ENCODE data around the gene UVRAG.

Gene UVRAG

GRCh38 chr11:75786101-75786736 is 28.8 kb upstream of the UVRAG start:
- Histone ChIP-seq H3K9ac (ENCODE audit: low read depth, low read length) (no peak overlapping the region), H3K9me3 (ENCODE audit: control insufficient read depth, insufficient read depth, low read length) (no peaks in the 10 kb centered on the region), H3K4me3 (ENCODE audit: low read depth, low read length) (no peak overlapping the region), H3K27me3 (ENCODE audit: control insufficient read depth, insufficient read depth, low read length) (no peaks in the 10 kb centered on the region), H3K36me3 (ENCODE audit: control insufficient read depth, insufficient read depth, low read length) (no peaks in the 10 kb centered on the region), H3K4me1 (ENCODE audit: control insufficient read depth, insufficient read depth, low read length) (no peaks in the 10 kb centered on the region)

GRCh38 chr11:75789521-75789920 is 25.5 kb upstream of the UVRAG start:
- Histone ChIP-seq H3K4me3 (ENCODE audit: low read depth, low read length) (no peak overlapping the region), H3K36me3 (ENCODE audit: control insufficient read depth, insufficient read depth, low read length) (no peaks in the 10 kb centered on the region), H3K4me1 (ENCODE audit: control insufficient read depth, insufficient read depth, low read length) (no peaks in the 10 kb centered on the region), H3K9ac (ENCODE audit: low read depth, low read length) (no peak overlapping the region), H3K27me3 (ENCODE audit: control insufficient read depth, insufficient read depth, low read length) (no peaks in the 10 kb centered on the region), H3K9me3 (ENCODE audit: control insufficient read depth, insufficient read depth, low read length) (no peaks in the 10 kb centered on the region)

GRCh38 chr11:75790986-75791385 is 24.0 kb upstream of the UVRAG start:
- H3K36me3 ChIP-seq (ENCODE audit: control insufficient read depth, insufficient read depth, low read length), result no peaks in the 10 kb centered on the region
- H3K4me3 ChIP-seq (ENCODE audit: low read depth, low read length), result no peak overlapping the region
- no peak overlapping the region for H3K9ac ChIP-seq (ENCODE audit: low read depth, low read length)
- no peaks in the 10 kb centered on the region for H3K27me3 ChIP-seq (ENCODE audit: control insufficient read depth, insufficient read depth, low read length)
- H3K9me3 ChIP-seq (ENCODE audit: control insufficient read depth, insufficient read depth, low read length), result no peaks in the 10 kb centered on the region
- H3K4me1 ChIP-seq (ENCODE audit: control insufficient read depth, insufficient read depth, low read length), result no peaks in the 10 kb centered on the region

GRCh38 chr11:75792127-75792731 is 22.8 kb upstream of the UVRAG start:
- H3K36me3 ChIP-seq (ENCODE audit: control insufficient read depth, insufficient read depth, low read length), result no peaks in the 10 kb centered on the region
- no peaks in the 10 kb centered on the region for H3K27me3 ChIP-seq (ENCODE audit: control insufficient read depth, insufficient read depth, low read length)
- H3K4me3 ChIP-seq (ENCODE audit: low read depth, low read length), result no peak overlapping the region
- H3K9me3 ChIP-seq (ENCODE audit: control insufficient read depth, insufficient read depth, low read length), result no peaks in the 10 kb centered on the region
- H3K4me1 ChIP-seq (ENCODE audit: control insufficient read depth, insufficient read depth, low read length), result no peaks in the 10 kb centered on the region
- H3K9ac ChIP-seq (ENCODE audit: low read depth, low read length), result no peak overlapping the region

GRCh38 chr11:75792997-75793800 is 21.8 kb upstream of the UVRAG start:
- no peak overlapping the region for H3K4me3 ChIP-seq (ENCODE audit: low read depth, low read length)
- H3K27me3 ChIP-seq (ENCODE audit: control insufficient read depth, insufficient read depth, low read length), result no peaks in the 10 kb centered on the region
- H3K9ac ChIP-seq (ENCODE audit: low read depth, low read length), result no peak overlapping the region
- H3K4me1 ChIP-seq (ENCODE audit: control insufficient read depth, insufficient read depth, low read length), result no peaks in the 10 kb centered on the region
- H3K36me3 ChIP-seq (ENCODE audit: control insufficient read depth, insufficient read depth, low read length), result no peaks in the 10 kb centered on the region
- no peaks in the 10 kb centered on the region for H3K9me3 ChIP-seq (ENCODE audit: control insufficient read depth, insufficient read depth, low read length)

GRCh38 chr11:75793966-75794365 is 21.0 kb upstream of the UVRAG start:
- no peaks in the 10 kb centered on the region for H3K27me3 ChIP-seq (ENCODE audit: control insufficient read depth, insufficient read depth, low read length)
- H3K9ac ChIP-seq (ENCODE audit: low read depth, low read length), result no peak overlapping the region
- no peak overlapping the region for H3K4me3 ChIP-seq (ENCODE audit: low read depth, low read length)
- no peaks in the 10 kb centered on the region for H3K36me3 ChIP-seq (ENCODE audit: control insufficient read depth, insufficient read depth, low read length)
- no peaks in the 10 kb centered on the region for H3K4me1 ChIP-seq (ENCODE audit: control insufficient read depth, insufficient read depth, low read length)
- no peaks in the 10 kb centered on the region for H3K9me3 ChIP-seq (ENCODE audit: control insufficient read depth, insufficient read depth, low read length)

- H3K9me3 ChIP-seq (ENCODE audit: control insufficient read depth, insufficient read depth, low read length), result no peaks in the 10 kb centered on the region
- no peak overlapping the region for H3K9ac ChIP-seq (ENCODE audit: low read depth, low read length)
- H3K27me3 ChIP-seq (ENCODE audit: control insufficient read depth, insufficient read depth, low read length), result no peaks in the 10 kb centered on the region
- no peaks in the 10 kb centered on the region for H3K4me1 ChIP-seq (ENCODE audit: control insufficient read depth, insufficient read depth, low read length)
- no peaks in the 10 kb centered on the region for H3K36me3 ChIP-seq (ENCODE audit: control insufficient read depth, insufficient read depth, low read length)
- no peak overlapping the region for H3K4me3 ChIP-seq (ENCODE audit: low read depth, low read length)
Measured at GRCh38 chr11:75795276-75796090, 19.5 kb upstream of the UVRAG start.

GRCh38 chr11:75796091-75796435 is 18.9 kb upstream of the UVRAG start:
- Histone ChIP-seq H3K9me3 (ENCODE audit: control insufficient read depth, insufficient read depth, low read length) (no peaks in the 10 kb centered on the region), H3K4me1 (ENCODE audit: control insufficient read depth, insufficient read depth, low read length) (no peaks in the 10 kb centered on the region), H3K9ac (ENCODE audit: low read depth, low read length) (no peak overlapping the region)

GRCh38 chr11:75797116-75797515 is 17.9 kb upstream of the UVRAG start:
- Histone ChIP-seq H3K9ac (ENCODE audit: low read depth, low read length) (no peak overlapping the region), H3K9me3 (ENCODE audit: control insufficient read depth, insufficient read depth, low read length) (no peaks in the 10 kb centered on the region), H3K36me3 (ENCODE audit: control insufficient read depth, insufficient read depth, low read length) (peaks cover 3% of the 10 kb centered on the region), H3K4me3 (ENCODE audit: low read depth, low read length) (no peak overlapping the region), H3K4me1 (ENCODE audit: control insufficient read depth, insufficient read depth, low read length) (no peaks in the 10 kb centered on the region), H3K27me3 (ENCODE audit: control insufficient read depth, insufficient read depth, low read length) (no peaks in the 10 kb centered on the region)

More at GRCh38 chr11:75796091-75796435, 18.9 kb upstream of the UVRAG start:
- Histone ChIP-seq H3K36me3 (ENCODE audit: control insufficient read depth, insufficient read depth, low read length) (peaks cover 2% of the 10 kb centered on the region), H3K27me3 (ENCODE audit: control insufficient read depth, insufficient read depth, low read length) (no peaks in the 10 kb centered on the region), H3K4me3 (ENCODE audit: low read depth, low read length) (no peak overlapping the region)

- Histone ChIP-seq H3K9ac (ENCODE audit: low read depth, low read length) (no peak overlapping the region), H3K4me1 (ENCODE audit: control insufficient read depth, insufficient read depth, low read length) (no peaks in the 10 kb centered on the region), H3K36me3 (ENCODE audit: control insufficient read depth, insufficient read depth, low read length) (peaks cover 3% of the 10 kb centered on the region), H3K9me3 (ENCODE audit: control insufficient read depth, insufficient read depth, low read length) (no peaks in the 10 kb centered on the region), H3K27me3 (ENCODE audit: control insufficient read depth, insufficient read depth, low read length) (no peaks in the 10 kb centered on the region), H3K4me3 (ENCODE audit: low read depth, low read length) (no peak overlapping the region)
Measured at GRCh38 chr11:75797792-75798191, 17.2 kb upstream of the UVRAG start.

GRCh38 chr11:75800136-75800675 is 14.8 kb upstream of the UVRAG start:
- H3K36me3 ChIP-seq (ENCODE audit: control insufficient read depth, insufficient read depth, low read length), result peaks cover 3% of the 10 kb centered on the region
- H3K9ac ChIP-seq (ENCODE audit: low read depth, low read length), result no peak overlapping the region
- no peak overlapping the region for H3K4me3 ChIP-seq (ENCODE audit: low read depth, low read length)
- H3K4me1 ChIP-seq (ENCODE audit: control insufficient read depth, insufficient read depth, low read length), result no peaks in the 10 kb centered on the region
- H3K9me3 ChIP-seq (ENCODE audit: control insufficient read depth, insufficient read depth, low read length), result no peaks in the 10 kb centered on the region
- no peaks in the 10 kb centered on the region for H3K27me3 ChIP-seq (ENCODE audit: control insufficient read depth, insufficient read depth, low read length)
